B cell (primary cell): ENCODE results near the gene DMC1.

Experiments
- EZH2 ChIP-seq: IDR thresholded peaks from 2 replicates; pipeline ENCODE4 v1.6.1; 2012; ENCODE audit warnings: borderline replicate concordance, low read depth, mild to moderate bottlenecking, moderate library complexity, low read length; ENCODE audit not compliant: insufficient read depth, poor library complexity, severe bottlenecking
- TF ChIP-seq, protein P1 (sequence below): fragments of 200-600 bp; IDR thresholded peaks from one replicate; pipeline ENCODE4 v1.8.0; 2022; ENCODE audit warnings: antibody characterized with exemption, mild to moderate bottlenecking

DNA sequence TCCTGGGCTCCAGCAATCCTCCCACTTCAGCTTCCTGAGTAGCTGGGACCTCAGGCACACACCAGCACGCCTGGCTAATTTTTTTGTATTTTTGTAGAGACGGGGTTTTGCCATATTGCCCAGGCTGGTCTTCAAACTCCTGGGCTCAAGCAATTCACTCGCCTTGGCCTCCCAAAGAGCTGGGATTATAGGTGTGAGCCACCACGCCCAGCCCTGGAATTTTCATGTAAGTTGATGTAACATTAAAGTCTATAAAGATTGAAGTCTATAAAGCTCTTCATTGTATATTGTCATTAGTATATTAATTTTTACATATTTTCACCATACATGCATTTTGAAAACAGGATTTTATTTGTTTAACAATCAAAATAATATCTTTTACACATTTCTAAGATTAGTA is 51.4 kb downstream of the DMC1 start:
- TF ChIP-seq EZH2, result no peak
- TF ChIP-seq, protein P1, sequence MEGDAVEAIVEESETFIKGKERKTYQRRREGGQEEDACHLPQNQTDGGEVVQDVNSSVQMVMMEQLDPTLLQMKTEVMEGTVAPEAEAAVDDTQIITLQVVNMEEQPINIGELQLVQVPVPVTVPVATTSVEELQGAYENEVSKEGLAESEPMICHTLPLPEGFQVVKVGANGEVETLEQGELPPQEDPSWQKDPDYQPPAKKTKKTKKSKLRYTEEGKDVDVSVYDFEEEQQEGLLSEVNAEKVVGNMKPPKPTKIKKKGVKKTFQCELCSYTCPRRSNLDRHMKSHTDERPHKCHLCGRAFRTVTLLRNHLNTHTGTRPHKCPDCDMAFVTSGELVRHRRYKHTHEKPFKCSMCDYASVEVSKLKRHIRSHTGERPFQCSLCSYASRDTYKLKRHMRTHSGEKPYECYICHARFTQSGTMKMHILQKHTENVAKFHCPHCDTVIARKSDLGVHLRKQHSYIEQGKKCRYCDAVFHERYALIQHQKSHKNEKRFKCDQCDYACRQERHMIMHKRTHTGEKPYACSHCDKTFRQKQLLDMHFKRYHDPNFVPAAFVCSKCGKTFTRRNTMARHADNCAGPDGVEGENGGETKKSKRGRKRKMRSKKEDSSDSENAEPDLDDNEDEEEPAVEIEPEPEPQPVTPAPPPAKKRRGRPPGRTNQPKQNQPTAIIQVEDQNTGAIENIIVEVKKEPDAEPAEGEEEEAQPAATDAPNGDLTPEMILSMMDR, result no peak
